ENCODE results near the gene TPBGL.

Gene TPBGL

DNA sequence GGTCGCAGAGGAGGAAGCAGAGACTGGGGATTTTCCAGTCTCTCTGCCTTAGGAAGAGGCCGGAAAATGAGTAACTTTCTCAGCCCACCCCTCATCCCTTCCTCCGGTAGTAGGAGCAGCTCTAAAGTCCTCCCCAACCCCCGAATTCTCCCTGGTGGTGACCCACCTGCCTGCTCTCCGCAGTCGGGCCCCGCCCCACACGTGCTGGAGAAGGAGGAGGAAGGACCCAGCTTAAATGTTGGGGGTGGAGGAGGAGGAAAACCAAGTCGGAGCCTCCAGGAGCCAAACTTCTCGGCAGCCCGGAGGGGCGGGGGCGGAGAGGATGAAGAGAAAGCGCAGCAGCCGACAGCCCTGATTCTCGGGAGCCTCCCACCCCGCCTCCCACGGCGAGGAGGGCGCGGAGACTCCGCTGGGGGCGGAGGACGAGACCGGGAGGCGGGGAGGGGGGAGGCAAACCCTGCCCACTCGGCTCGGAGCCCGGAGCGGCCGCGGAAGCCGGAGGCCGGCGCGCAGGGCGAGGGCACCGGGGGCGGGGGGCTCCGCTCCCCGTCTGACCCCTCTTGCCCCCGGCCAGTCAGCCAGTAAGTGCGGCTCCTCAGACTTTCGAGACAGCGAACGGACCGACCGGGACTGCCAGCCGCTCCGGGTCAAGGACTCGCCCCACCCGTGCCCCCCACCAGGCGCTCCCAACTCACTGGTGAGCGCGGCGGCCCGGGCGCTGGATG, at the start of gene TPBGL:
TPBGL (plus strand) TSS at position 464 of the 725 bp plus-strand sequence. CDS start 276 bp downstream, outside the sequence.
- no peak for DNase-seq (ENCODE audit: low spot score)

GRCh38 chr11:75191330-75191717, 49.2 kb upstream of the TPBGL start:
- no peak for DNase-seq (ENCODE audit: low spot score)

GRCh38 chr11:75193271-75193670, 47.3 kb upstream of the TPBGL start:
- DNase-seq (ENCODE audit: low spot score): no peak

- no peak for DNase-seq (ENCODE audit: low spot score)
Measured at GRCh38 chr11:75193711-75194110, 46.9 kb upstream of the TPBGL start.

GRCh38 chr11:75194147-75194546, 46.4 kb upstream of the TPBGL start:
- no peak for DNase-seq (ENCODE audit: low spot score)

GRCh38 chr11:75195167-75195962, 45.2 kb upstream of the TPBGL start:
- no peak for DNase-seq (ENCODE audit: low spot score)

GRCh38 chr11:75196426-75196825, 44.1 kb upstream of the TPBGL start:
- no peak for DNase-seq (ENCODE audit: low spot score)

DNA sequence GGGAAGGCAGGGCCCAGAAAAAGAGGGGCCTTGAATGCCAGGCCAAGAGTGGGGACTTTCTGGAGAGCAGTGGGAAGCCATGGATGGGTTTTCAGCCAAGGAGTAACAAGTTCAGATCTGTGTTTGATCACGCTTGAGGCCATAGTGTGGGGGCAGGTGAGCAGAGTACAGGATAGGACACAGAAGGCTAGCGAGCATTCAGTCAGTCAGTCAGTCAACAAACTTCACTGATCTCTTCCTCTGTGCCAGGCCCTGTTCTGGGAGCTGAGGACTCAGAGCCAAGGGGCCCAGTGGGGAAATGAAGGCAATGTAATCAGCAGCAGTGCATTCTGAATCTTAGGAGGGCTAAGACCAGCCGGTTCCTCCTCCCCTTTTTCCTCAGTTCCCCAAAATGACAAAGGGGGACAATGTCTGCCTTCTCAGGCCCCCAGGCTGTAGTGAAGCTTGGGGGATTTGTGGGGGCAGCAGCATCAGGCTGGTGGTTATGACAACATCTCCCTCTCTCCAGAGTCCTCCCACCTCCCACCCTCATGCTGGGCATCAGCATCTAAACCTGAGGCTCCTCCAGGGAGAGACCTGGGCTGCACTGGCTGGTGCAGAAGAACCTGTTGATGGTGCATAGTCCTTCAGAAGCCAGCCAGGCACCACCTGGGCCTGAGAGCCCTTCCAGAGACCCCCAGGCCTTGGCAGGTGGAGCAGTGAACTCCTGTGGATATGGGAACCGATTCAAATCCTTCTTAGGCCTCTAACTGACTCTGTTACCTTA, 42.9 kb upstream of the TPBGL start:
- DNase-seq (ENCODE audit: low spot score): no peak

DNA sequence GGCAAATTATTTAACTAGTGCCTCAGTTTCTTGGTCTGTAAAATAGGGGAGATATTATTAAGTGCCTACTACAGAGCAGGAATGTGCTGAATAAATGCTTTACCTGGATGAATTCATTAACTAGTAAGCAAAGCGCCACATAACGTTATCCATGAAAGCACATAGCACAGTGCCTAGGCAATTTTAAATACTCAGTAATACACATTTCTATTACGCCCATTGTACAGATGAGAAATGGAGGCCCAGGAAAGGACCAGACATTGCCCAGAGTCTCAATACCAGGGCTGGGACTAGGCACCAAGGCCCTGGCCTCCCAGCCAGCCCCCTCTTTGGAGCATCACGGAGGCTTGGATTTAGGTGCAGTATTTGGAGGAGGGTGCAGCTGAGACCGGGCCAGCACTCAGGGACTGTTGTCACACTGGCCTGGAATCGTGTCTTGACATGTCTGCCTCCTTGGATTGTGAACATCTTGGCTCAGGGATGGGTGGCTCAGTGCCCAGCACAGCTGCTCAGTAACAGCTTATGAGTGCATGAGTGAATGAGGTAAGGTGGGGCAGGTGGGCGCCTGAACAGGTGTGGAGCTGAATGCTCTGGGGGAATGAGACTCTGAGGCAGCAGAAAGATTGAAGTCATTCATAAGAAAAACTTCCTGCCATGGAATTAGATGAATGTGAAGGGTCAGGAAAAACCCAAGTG, 42.1 kb upstream of the TPBGL start:
- DNase-seq (ENCODE audit: low spot score): no peak

GRCh38 chr11:75199412-75199955, 41.1 kb upstream of the TPBGL start:
- DNase-seq (ENCODE audit: low spot score): no peak

GRCh38 chr11:75200051-75200450, 40.5 kb upstream of the TPBGL start:
- no peak for DNase-seq (ENCODE audit: low spot score)

GRCh38 chr11:75200531-75200930, 40.0 kb upstream of the TPBGL start:
- DNase-seq (ENCODE audit: low spot score): no peak

- DNase-seq (ENCODE audit: low spot score): no peak
Measured at GRCh38 chr11:75201771-75202170, 38.8 kb upstream of the TPBGL start.

- DNase-seq (ENCODE audit: low spot score): no peak
Measured at GRCh38 chr11:75202195-75202594, 38.4 kb upstream of the TPBGL start.

GRCh38 chr11:75203138-75203537, 37.4 kb upstream of the TPBGL start:
- no peak for DNase-seq (ENCODE audit: low spot score)

DNA sequence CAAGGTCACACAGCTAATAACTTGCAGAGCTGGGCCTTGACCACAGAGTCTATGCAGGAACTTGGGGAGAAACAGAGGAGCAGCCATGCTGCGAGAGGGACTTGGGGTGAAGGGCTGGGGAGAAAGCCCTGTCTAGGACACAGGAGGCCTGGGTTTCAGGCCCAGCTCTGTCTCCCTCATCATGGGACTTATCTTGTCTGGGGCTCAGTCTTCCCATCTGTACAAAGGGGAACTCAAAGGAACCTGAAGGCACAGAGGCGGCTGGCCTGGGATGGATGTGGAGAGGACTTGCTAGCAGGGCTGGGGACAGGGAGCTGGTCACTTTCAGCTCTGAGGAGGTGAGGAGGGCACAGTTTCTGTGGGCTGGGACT, 36.9 kb upstream of the TPBGL start:
- DNase-seq (ENCODE audit: low spot score): no peak

GRCh38 chr11:75204012-75204674, 36.4 kb upstream of the TPBGL start:
- DNase-seq (ENCODE audit: low spot score): no peak

- peak; percentile 89 for DNase-seq (ENCODE audit: low spot score)
Measured at GRCh38 chr11:75204685-75205563, 35.6 kb upstream of the TPBGL start.

GRCh38 chr11:75205564-75206020, 35.0 kb upstream of the TPBGL start:
- DNase-seq (ENCODE audit: low spot score): no peak

DNA sequence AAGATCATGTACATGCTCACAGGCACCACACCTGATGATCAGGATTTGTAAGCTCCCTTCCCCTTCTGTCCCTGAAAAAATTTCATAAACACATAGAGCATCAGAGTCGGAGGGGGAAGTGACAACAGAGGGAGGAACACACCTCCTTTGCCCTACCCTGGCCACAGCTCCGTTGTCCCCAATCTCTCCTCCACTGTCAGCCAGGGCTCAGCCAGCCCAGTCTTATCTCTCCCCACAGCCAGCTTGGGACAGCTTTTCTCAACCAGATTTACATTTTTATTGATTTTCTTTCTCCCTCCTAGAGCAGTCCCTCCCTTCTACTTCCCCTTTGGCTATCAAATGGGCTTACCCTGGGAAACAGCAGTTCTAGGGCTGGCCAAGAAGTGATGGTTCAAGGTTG, 32.1 kb upstream of the TPBGL start:
- DNase-seq (ENCODE audit: low spot score): no peak

Data from hepatic stellate cell (primary cell).